NCI-H1105 treated with DMSO at 0.1 percent for 48 hours (cell line): ENCODE results near the gene ABTB1.
"Not testable (repeated sequence)": the region's sequence is repeated elsewhere in the genome, so short reads cannot be mapped to it uniquely, and the experiment has no call there.

ENCODE experiments used
- DNase-seq: peaks from one replicate; lab custom pipeline; 2025; lab: John Stamatoyannopoulos, UW

Gene ABTB1

GRCh38 chr3:127650236-127650635 is 22.5 kb upstream of the ABTB1 start:
- no peak for DNase-seq

GRCh38 chr3:127651516-127652172 is 21.1 kb upstream of the ABTB1 start:
- DNase-seq = no peak

GRCh38 chr3:127652246-127652995 is 20.3 kb upstream of the ABTB1 start:
- DNase-seq = peak; percentile 65

GRCh38 chr3:127654374-127654773 is 18.4 kb upstream of the ABTB1 start:
- DNase-seq = no peak

GRCh38 chr3:127654993-127655392 is 17.8 kb upstream of the ABTB1 start:
- not testable (repeated sequence) for DNase-seq

GRCh38 chr3:127655641-127656040 is 17.1 kb upstream of the ABTB1 start:
- DNase-seq = no peak

- no peak for DNase-seq
Observed at GRCh38 chr3:127656906-127657305, 15.8 kb upstream of the ABTB1 start.

GRCh38 chr3:127658234-127658633 is 14.5 kb upstream of the ABTB1 start:
- no peak for DNase-seq

GRCh38 chr3:127660621-127661251 is 12.0 kb upstream of the ABTB1 start:
- DNase-seq = no peak

- DNase-seq = no peak
Observed at GRCh38 chr3:127661600-127661999, 11.2 kb upstream of the ABTB1 start.

GRCh38 chr3:127662001-127662469 is 10.7 kb upstream of the ABTB1 start:
- no peak for DNase-seq

- DNase-seq = no peak
Observed at GRCh38 chr3:127663151-127663550, 9.6 kb upstream of the ABTB1 start.

GRCh38 chr3:127665165-127665564 is 7.6 kb upstream of the ABTB1 start:
- no peak for DNase-seq

- DNase-seq = no peak
Observed at GRCh38 chr3:127665586-127665985, 7.2 kb upstream of the ABTB1 start.

- DNase-seq = no peak
Observed at GRCh38 chr3:127666676-127667075, 6.1 kb upstream of the ABTB1 start.

- DNase-seq = no peak
Observed at GRCh38 chr3:127667119-127667681, 5.6 kb upstream of the ABTB1 start.

GRCh38 chr3:127668906-127669305 is 3.8 kb upstream of the ABTB1 start:
- no peak for DNase-seq

GRCh38 chr3:127669541-127670228 is 3.1 kb upstream of the ABTB1 start:
- DNase-seq = no peak

GRCh38 chr3:127670229-127670559 is 2.6 kb upstream of the ABTB1 start:
- DNase-seq = no peak

- DNase-seq = no peak
Observed at GRCh38 chr3:127670761-127671522, 1.8 kb upstream of the ABTB1 start.
